Suprapubic skin (tissue), 4 donors: ENCODE measurements around the gene MARCKSL1.

ENCODE experiments used
- EP300 ChIP-seq: sonication (generic); formaldehyde crosslinking; IDR thresholded peaks from one replicate; pipeline ENCODE4 v1.6.1; 2017; ENCODE audit warnings: antibody characterized with exemption
- POLR2A ChIP-seq, 2 donors: fragments of 450-650 bp; IDR thresholded peaks; one replicate each; pipeline ENCODE4 v1.6.1; 2017; ENCODE audit warnings: antibody characterized with exemption in 2 of 2, mild to moderate bottlenecking in 2 of 2, moderate library complexity in 2 of 2
- POLR2AphosphoS5 ChIP-seq, 3 donors: sonication (generic); formaldehyde crosslinking; IDR thresholded peaks; one replicate each; pipeline ENCODE4 v1.6.1; 2017; ENCODE audit warnings: antibody characterized with exemption in 3 of 3
- TF ChIP-seq, protein P1 (sequence below), 2 donors: fragments of 200-600 bp in 1 of 2; fragments of 450-650 bp in 1 of 2; sonication (generic) in 1 of 2; IDR thresholded peaks; one replicate each; pipeline ENCODE4 v1.5.1; 2016 to 2019; ENCODE audit warnings: antibody characterized with exemption in 2 of 2, mild to moderate bottlenecking in 1 of 2, moderate library complexity in 1 of 2

DNA sequence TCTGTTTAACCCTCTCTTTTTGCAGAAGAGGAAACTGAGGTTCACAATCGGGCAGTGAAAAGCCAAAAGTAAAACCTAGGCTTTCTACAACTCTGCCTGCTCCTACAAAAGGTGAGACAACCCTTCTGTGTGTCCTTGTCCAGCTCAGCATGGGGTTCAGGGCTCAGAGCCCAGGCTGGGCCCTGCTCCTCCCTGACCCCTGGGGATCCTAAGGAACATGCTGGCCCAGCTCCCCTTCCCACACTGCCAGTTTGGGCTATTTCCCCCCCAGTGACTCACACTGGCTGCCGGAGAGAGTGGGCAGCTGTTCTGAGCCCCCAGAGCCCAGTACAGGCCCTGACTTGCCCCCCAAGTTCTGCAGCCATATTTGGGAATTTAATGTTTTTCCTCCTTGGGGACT is 17.4 kb upstream of the MARCKSL1 start:
- TF ChIP-seq POLR2AphosphoS5 (IDR thresholded peaks at IDR 0.05): no peak
- TF ChIP-seq, protein P1, sequence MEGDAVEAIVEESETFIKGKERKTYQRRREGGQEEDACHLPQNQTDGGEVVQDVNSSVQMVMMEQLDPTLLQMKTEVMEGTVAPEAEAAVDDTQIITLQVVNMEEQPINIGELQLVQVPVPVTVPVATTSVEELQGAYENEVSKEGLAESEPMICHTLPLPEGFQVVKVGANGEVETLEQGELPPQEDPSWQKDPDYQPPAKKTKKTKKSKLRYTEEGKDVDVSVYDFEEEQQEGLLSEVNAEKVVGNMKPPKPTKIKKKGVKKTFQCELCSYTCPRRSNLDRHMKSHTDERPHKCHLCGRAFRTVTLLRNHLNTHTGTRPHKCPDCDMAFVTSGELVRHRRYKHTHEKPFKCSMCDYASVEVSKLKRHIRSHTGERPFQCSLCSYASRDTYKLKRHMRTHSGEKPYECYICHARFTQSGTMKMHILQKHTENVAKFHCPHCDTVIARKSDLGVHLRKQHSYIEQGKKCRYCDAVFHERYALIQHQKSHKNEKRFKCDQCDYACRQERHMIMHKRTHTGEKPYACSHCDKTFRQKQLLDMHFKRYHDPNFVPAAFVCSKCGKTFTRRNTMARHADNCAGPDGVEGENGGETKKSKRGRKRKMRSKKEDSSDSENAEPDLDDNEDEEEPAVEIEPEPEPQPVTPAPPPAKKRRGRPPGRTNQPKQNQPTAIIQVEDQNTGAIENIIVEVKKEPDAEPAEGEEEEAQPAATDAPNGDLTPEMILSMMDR (IDR thresholded peaks at IDR 0.05): no peak
- TF ChIP-seq EP300: no peak
- no peak for TF ChIP-seq POLR2A (IDR thresholded peaks at IDR 0.05)
